GM19328 (cell line): ENCODE results near the gene PLEKHH1.
"Not testable (repeated sequence)": the region's sequence is repeated elsewhere in the genome, so short reads cannot be mapped to it uniquely, and the experiment has no call there.

Source experiments
- ATAC-seq: cut with Tn5 transposase; IDR thresholded peaks from one replicate; pipeline ENCODE4 v1.9.1; 2021; ENCODE audit warnings: mild to moderate bottlenecking, moderate library complexity; ENCODE audit not compliant: unreplicated experiment

Gene PLEKHH1

GRCh38 chr14:67620217-67620785 lies 87.2 kb downstream of the PLEKHH1 start:
- no peak for ATAC-seq

- ATAC-seq = no peak
These were observed 89.6 kb downstream of the PLEKHH1 start for GRCh38 chr14:67622675-67623074.

GRCh38 chr14:67623114-67623513 lies 90.0 kb downstream of the PLEKHH1 start:
- no peak for ATAC-seq

- not testable (repeated sequence) for ATAC-seq
These were observed 93.0 kb downstream of the PLEKHH1 start for GRCh38 chr14:67626131-67626530.

- no peak for ATAC-seq
These were observed 94.4 kb downstream of the PLEKHH1 start for GRCh38 chr14:67627519-67627918.

- ATAC-seq = no peak
These were observed 97.1 kb downstream of the PLEKHH1 start for GRCh38 chr14:67630186-67630585.

- no peak for ATAC-seq
These were observed 97.8 kb downstream of the PLEKHH1 start for GRCh38 chr14:67630938-67631337.

GRCh38 chr14:67633451-67634147 lies 100.5 kb downstream of the PLEKHH1 start:
- no peak for ATAC-seq

GRCh38 chr14:67636361-67636919 lies 103.3 kb downstream of the PLEKHH1 start:
- ATAC-seq = no peak

GRCh38 chr14:67638642-67639041 lies 105.6 kb downstream of the PLEKHH1 start:
- no peak for ATAC-seq
